ENCODE data around the gene DNAJC16.

The DNAJC16 gene

GRCh38 chr1:15620155-15620545 is 93.5 kb downstream of the DNAJC16 start (continued):
- TF ChIP-seq SP7 (tag by site-specific recombination; IDR thresholded peaks at IDR 0.05) = peak; percentile 54; the same call in 1 of the 2 replicates
- 0 out of 2 replicates have a peak, but pooled peaks have one; percentile 53 for TF ChIP-seq ZNF600 (tag by site-specific recombination; IDR thresholded peaks at IDR 0.05)
- TF ChIP-seq ZNF335 (tag by site-specific recombination; conservative IDR thresholded peaks at IDR 0.05) = peak; percentile 45; the same call in 1 of the 2 replicates
- peak; percentile 99 for TF ChIP-seq GLIS1 (tag by site-specific recombination; IDR thresholded peaks at IDR 0.05)
- 0 out of 2 replicates have a peak, but pooled peaks have one; percentile 10 for TF ChIP-seq IKZF3 (tag by site-specific recombination; IDR thresholded peaks at IDR 0.05)
- no peak for TF ChIP-seq ZBTB49 (tag by site-specific recombination; IDR thresholded peaks at IDR 0.05; ENCODE audit: low read depth)
- TF ChIP-seq INSM2 (tag by site-specific recombination; IDR thresholded peaks at IDR 0.05) = peak; percentile 64; the same call in 1 of the 2 replicates
- TF ChIP-seq KLF10 (tag by site-specific recombination; IDR thresholded peaks at IDR 0.05) = 0 out of 2 replicates have a peak, but pooled peaks have one; percentile 23
- TF ChIP-seq ZNF140 (tag by site-specific recombination; IDR thresholded peaks at IDR 0.05) = no peak
- peak; percentile 82 for TF ChIP-seq KLF17 (tag by site-specific recombination; IDR thresholded peaks at IDR 0.05)

- TF ChIP-seq ZNF146 (tag by site-specific recombination; IDR thresholded peaks at IDR 0.05) (0 out of 2 replicates have a peak, but pooled peaks have one; percentile 4), SCRT2 (tag by site-specific recombination; IDR thresholded peaks at IDR 0.05) (0 out of 2 replicates have a peak, but pooled peaks have one; percentile 11), ZNF585B (tag by site-specific recombination; IDR thresholded peaks at IDR 0.05) (no peak)
- ChIA-PET POLR2A (interaction anchor here (0.5 kb wide), 1 partner anchor 25 kb away, joined by 4 read pairs; no protein-coding TSS in a partner anchor), CTCF (interaction anchor here (0.6 to 0.7 kb wide), 2 partner anchors 120 to 258 kb away, joined by 3 read pairs; no protein-coding TSS in a partner anchor)
- Histone ChIP-seq H3K4me3 (ENCODE audit: low read depth, low read length) (no peak overlapping the region), H3K9me3 (ENCODE audit: control insufficient read depth, insufficient read depth, low read depth, low read length) (no peaks in the 10 kb centered on the region), H3K4me1 (ENCODE audit: control insufficient read depth, insufficient read depth, low read length) (peaks cover 14% of the 10 kb centered on the region; the same call in 1 of the 2 replicates), H3K27ac (ENCODE audit: extremely low read depth, low read depth, low read length) (no peak overlapping the region), H3K36me3 (ENCODE audit: control insufficient read depth in 2 of 2, insufficient read depth in 1 of 2, low read length in 2 of 2) (no peaks in the 10 kb centered on the region)
Observed at GRCh38 chr1:15620902-15621682, 94.4 kb downstream of the DNAJC16 start.

- Histone ChIP-seq H3K9me3 (ENCODE audit: control insufficient read depth, insufficient read depth, low read depth, low read length) (no peaks in the 10 kb centered on the region), H3K36me3 (ENCODE audit: control insufficient read depth in 2 of 2, insufficient read depth in 1 of 2, low read length in 2 of 2) (peaks cover 0 to 8% of the 10 kb centered on the region in 2 experiments; a peak in 1 of 3 replicates), H3K4me3 (ENCODE audit: low read depth, low read length) (no peak overlapping the region), H3K4me1 (ENCODE audit: control insufficient read depth, insufficient read depth, low read length) (peaks cover 15% of the 10 kb centered on the region), H3K27ac (ENCODE audit: extremely low read depth, low read depth, low read length) (no peak overlapping the region)
- TF ChIP-seq ZNF555 (tag by site-specific recombination; conservative IDR thresholded peaks at IDR 0.05) (no peak), ZNF518A (tag by site-specific recombination; conservative IDR thresholded peaks at IDR 0.05; ENCODE audit: low read depth) (no peak), ZNF37A (tag by site-specific recombination; IDR thresholded peaks at IDR 0.05) (no peak), ZNF239 (tag by site-specific recombination; IDR thresholded peaks at IDR 0.05) (no peak), ZNF202 (tag by site-specific recombination; IDR thresholded peaks at IDR 0.05; ENCODE audit: borderline replicate concordance) (no peak), ZBTB8A (tag by site-specific recombination; IDR thresholded peaks at IDR 0.05) (no peak)
- CTCF ChIA-PET = interaction anchor here (0.6 to 1.3 kb wide), 2 partner anchors 42 to 141 kb away, joined by 3 to 4 read pairs; no protein-coding TSS in a partner anchor
- POLR2A ChIA-PET = interaction anchor here (0.6 kb wide), 1 partner anchor 93 kb away, joined by 3 read pairs; no protein-coding TSS in a partner anchor
Observed at GRCh38 chr1:15621975-15622374, 95.3 kb downstream of the DNAJC16 start.
